Ascending aorta (tissue), 2 donors: ENCODE results near the gene TMED6. TPM values are rescaled to one million over a fixed set of nuclear protein-coding genes. Genes with fewer than 3 reads are reported as not detected.

Experiments used
- DNase-seq, 2 donors: peaks; one replicate each; pipeline ENCODE4 v3.0.0-alpha.2; 2019; ENCODE audit warnings: low spot score in 2 of 2
- H3K27ac ChIP-seq, 2 donors: fragments of 200-600 bp; sonication (generic); one replicate each; pipeline ENCODE4 v1.5.1; 2016 to 2017; ENCODE audit warnings: mild to moderate bottlenecking in 1 of 2
- H3K27me3 ChIP-seq: fragments of 200-600 bp; sonication (generic); one replicate; pipeline ENCODE4 v1.5.1; 2017
- H3K36me3 ChIP-seq, 2 donors: fragments of 200-600 bp; sonication (generic); one replicate each; pipeline ENCODE4 v1.5.1; 2016
- H3K4me1 ChIP-seq, 2 donors: fragments of 200-600 bp; sonication (generic); one replicate each; pipeline ENCODE4 v1.5.1; 2016 to 2017; ENCODE audit warnings: mild to moderate bottlenecking in 1 of 2
- H3K4me3 ChIP-seq, 2 donors: fragments of 200-600 bp; sonication (generic); one replicate each; pipeline ENCODE4 v1.5.1; 2016 to 2017; ENCODE audit warnings: mild to moderate bottlenecking in 1 of 2
- H3K9me3 ChIP-seq, 2 donors: fragments of 200-600 bp; sonication (generic); one replicate each; pipeline ENCODE4 v1.5.1; 2016
- intact Hi-C: fragments of 100-400 bp; cut with DNase I; formaldehyde crosslinking; loops from one replicate; pipeline ENCODE4 v1.15.1; 2023
- total RNA-seq: library from RNA; depleted of rRNA; stranded (reverse); fragments of >200 nt; gene quantifications from one replicate; pipeline ENCODE4 v1.1.0, GENCODE V29; 2016
- TF ChIP-seq, protein P1 (sequence below), 3 experiments: fragments of 200-600 bp in 2 of 3; fragments of 450-650 bp in 1 of 3; sonication (generic) in 2 of 3; IDR thresholded peaks; one replicate each; pipeline ENCODE4 v1.5.1; 2016 to 2019; ENCODE audit warnings: antibody characterized with exemption in 3 of 3, mild to moderate bottlenecking in 1 of 3, moderate library complexity in 1 of 3

Gene TMED6
- total RNA-seq, 1 donor from 2014 or later = not detected

DNA sequence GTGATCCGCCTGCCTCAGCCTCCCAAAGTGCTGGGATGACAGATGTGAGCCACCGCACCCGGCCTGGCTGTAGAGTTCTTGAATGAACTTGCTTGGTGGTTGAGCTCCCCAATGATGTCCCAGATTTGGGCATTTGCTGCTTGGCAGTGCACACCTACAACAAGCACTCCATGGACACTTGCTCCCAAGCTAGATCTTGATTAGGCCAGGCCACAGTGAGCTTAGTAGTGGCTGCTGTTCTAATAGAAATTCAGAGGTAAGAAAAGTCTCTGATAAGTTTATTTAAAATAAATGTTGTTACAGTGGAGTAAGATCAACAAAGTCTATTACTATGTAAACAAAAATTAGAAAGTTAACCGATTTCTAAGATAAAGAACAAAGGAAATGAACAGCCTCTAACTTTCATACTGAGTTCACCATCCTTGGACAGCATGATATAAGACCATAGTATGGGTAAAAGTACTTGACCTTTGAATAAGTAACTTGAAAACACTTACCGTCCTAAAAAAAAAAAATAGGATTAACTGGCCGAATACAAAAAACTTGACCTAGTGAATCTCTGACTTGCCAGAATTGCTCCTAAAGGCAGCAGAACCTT is 951 bp downstream of the TMED6 start:
- Histone ChIP-seq H3K27me3 (no peaks in the 10 kb centered on the region), H3K4me1 (no peaks in the 10 kb centered on the region), H3K27ac (no peak overlapping the region), H3K9me3 (no peaks in the 10 kb centered on the region), H3K36me3 (peaks cover 2 to 27% of the 10 kb centered on the region in 2 donors), H3K4me3 (no peak overlapping the region)
- intact Hi-C loops = no loop called here
- TF ChIP-seq, protein P1, sequence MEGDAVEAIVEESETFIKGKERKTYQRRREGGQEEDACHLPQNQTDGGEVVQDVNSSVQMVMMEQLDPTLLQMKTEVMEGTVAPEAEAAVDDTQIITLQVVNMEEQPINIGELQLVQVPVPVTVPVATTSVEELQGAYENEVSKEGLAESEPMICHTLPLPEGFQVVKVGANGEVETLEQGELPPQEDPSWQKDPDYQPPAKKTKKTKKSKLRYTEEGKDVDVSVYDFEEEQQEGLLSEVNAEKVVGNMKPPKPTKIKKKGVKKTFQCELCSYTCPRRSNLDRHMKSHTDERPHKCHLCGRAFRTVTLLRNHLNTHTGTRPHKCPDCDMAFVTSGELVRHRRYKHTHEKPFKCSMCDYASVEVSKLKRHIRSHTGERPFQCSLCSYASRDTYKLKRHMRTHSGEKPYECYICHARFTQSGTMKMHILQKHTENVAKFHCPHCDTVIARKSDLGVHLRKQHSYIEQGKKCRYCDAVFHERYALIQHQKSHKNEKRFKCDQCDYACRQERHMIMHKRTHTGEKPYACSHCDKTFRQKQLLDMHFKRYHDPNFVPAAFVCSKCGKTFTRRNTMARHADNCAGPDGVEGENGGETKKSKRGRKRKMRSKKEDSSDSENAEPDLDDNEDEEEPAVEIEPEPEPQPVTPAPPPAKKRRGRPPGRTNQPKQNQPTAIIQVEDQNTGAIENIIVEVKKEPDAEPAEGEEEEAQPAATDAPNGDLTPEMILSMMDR (IDR thresholded peaks at IDR 0.05) = no peak
- DNase-seq = peak in 1 of 2 donors; percentile 44

DNA sequence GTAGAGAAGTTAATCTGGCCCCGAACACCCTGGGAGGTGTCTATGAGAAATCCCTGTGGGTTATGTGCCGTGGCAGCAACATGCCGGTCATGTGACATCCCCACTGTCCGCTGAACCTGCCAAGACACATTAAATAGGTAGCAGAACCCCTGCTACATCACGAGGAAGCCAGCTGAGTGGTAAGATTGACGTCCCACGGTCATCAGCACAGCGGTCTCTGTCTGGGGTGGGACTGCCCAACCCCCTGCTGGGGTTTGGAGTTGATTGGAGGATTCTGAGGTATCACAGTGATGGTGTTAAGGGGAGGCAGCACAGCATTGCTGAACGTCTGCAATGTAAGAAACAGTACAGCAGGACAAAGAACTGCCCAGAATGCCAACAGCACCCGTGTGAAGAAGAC is 2.0 kb downstream of the TMED6 start:
- no peak overlapping the region for H3K27ac ChIP-seq
- intact Hi-C loops = no loop called here
- H3K36me3 ChIP-seq = peaks cover 0 to 18% of the 10 kb centered on the region in 2 donors
- H3K27me3 ChIP-seq = no peaks in the 10 kb centered on the region
- H3K4me1 ChIP-seq = no peaks in the 10 kb centered on the region
- H3K4me3 ChIP-seq = no peak overlapping the region
- DNase-seq = no peak
- TF ChIP-seq, protein P1 (IDR thresholded peaks at IDR 0.05) = no peak
- no peaks in the 10 kb centered on the region for H3K9me3 ChIP-seq

DNA sequence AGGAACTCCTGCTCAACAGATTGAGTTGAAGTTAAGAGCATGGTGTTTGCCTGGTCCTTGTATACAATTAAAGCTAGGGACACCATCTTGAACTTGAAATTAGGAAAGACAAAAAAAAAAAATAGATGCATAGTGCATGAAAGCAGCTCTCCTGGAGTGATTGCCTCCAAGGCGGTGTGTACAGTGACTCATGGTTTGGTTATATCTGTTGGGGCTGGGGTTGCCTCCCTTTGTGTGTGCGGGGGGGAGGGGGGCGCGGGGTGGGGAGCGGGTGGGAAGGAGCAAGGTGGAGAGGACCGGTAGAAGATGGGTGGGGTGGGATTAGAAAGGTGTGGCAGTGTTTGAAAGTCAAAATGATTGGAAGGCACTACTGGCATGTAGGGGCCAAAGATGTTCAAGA is 3.4 kb downstream of the TMED6 start:
- Histone ChIP-seq H3K27ac (no peak overlapping the region), H3K9me3 (no peaks in the 10 kb centered on the region), H3K4me1 (no peaks in the 10 kb centered on the region), H3K36me3 (peaks cover 0 to 15% of the 10 kb centered on the region in 2 donors), H3K27me3 (no peaks in the 10 kb centered on the region), H3K4me3 (no peak overlapping the region)
- intact Hi-C loops = no loop called here
- TF ChIP-seq, protein P1 (IDR thresholded peaks at IDR 0.05) = no peak
- no peak for DNase-seq

DNA sequence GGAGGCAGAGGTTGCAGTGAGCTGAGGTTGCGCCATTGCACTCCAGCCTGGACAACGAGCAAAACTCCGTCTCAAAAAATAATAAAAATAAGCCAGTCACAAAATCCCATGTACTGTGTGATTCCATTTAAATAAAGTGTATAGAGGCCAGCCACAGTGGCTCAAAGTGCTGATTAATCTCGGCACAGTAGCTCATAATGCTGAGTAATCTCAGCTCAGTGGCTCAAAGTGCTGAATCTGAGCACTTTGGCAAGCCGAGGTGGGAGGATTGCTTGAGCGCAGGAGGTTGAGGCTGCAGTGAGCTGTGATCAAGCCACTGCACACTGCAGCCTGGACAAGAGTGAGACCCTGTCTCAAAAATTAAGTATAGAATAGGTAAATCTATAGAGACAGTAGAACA is 4.9 kb downstream of the TMED6 start:
- H3K9me3 ChIP-seq = no peaks in the 10 kb centered on the region
- no peaks in the 10 kb centered on the region for H3K4me1 ChIP-seq
- H3K27ac ChIP-seq = no peak overlapping the region
- intact Hi-C loops = no loop called here
- no peak overlapping the region for H3K4me3 ChIP-seq
- H3K27me3 ChIP-seq = no peaks in the 10 kb centered on the region
- peaks cover 0 to 8% of the 10 kb centered on the region in 2 donors for H3K36me3 ChIP-seq
- DNase-seq = no peak
- TF ChIP-seq, protein P1 (IDR thresholded peaks at IDR 0.05) = no peak

DNA sequence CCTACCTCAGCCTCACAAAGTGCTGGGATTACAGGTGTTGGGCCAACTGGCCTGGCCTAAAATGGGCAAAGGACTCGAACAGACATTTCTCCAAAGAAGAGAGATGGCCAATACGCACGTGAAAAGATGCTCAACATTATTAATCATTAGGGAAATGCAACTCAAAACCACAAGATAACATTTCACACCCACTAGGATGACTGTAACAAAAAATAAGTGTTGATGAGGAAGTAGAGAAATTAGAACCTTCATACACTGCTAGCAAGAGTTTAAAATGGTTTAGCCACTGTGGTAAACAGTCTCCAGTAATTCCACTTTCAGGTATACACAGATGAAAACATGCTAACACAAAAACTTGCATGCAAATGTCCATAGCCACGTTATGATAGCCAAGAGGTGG is 5.7 kb downstream of the TMED6 start:
- no peak for DNase-seq
- H3K4me3 ChIP-seq = no peak overlapping the region
- peaks cover 3 to 5% of the 10 kb centered on the region in 2 donors for H3K36me3 ChIP-seq
- H3K4me1 ChIP-seq = peaks cover 0 to under 1% of the 10 kb centered on the region in 2 donors
- H3K27ac ChIP-seq = no peak overlapping the region
- TF ChIP-seq, protein P1 (IDR thresholded peaks at IDR 0.05) = no peak
- intact Hi-C loops = no loop called here
- no peaks in the 10 kb centered on the region for H3K9me3 ChIP-seq
- no peaks in the 10 kb centered on the region for H3K27me3 ChIP-seq

DNA sequence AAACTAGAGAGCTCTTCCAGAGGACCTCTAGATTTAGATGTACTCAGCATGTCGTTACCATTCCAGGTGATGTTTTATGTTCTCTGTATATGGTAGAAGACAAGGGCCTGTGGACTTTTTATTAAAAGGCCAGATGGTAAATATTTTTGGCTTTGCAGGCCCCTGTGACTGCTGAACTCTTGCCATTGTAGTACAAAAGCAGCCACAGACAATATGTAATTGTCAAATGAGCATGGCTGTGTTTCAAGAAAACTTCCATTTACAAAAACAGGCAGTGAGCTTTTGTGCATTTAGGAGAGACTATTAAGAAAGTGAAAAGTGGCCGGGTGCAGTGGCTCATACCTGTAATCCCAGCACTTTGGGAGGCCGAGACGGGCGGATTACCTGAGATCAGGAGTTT is 7.4 kb downstream of the TMED6 start:
- Histone ChIP-seq H3K36me3 (peaks cover 0 to 5% of the 10 kb centered on the region in 2 donors), H3K4me1 (peaks cover 5 to 9% of the 10 kb centered on the region in 2 donors), H3K27me3 (no peaks in the 10 kb centered on the region), H3K4me3 (no peak overlapping the region), H3K27ac (no peak overlapping the region), H3K9me3 (no peaks in the 10 kb centered on the region)
- DNase-seq = no peak
- TF ChIP-seq, protein P1 (IDR thresholded peaks at IDR 0.05) = no peak
- intact Hi-C loops = no loop called here
